HS-5 (cell line): Measurements from ENCODE around the gene ADCY10.
"Not testable (repeated sequence)": the region's sequence is repeated elsewhere in the genome, so short reads cannot be mapped to it uniquely, and the experiment has no call there.

Experiments used
- DNase-seq: peaks from one replicate; pipeline ENCODE4 v3.0.0-alpha.2; 2012; ENCODE audit warnings: low read depth

ADCY10 gene

GRCh38 chr1:167854184-167854583 lies 59.8 kb downstream of the ADCY10 start:
- DNase-seq: no peak

GRCh38 chr1:167849666-167850065 lies 64.3 kb downstream of the ADCY10 start:
- no peak for DNase-seq

GRCh38 chr1:167842872-167843271 lies 71.1 kb downstream of the ADCY10 start:
- DNase-seq: no peak

- DNase-seq: no peak
Measured at GRCh38 chr1:167841530-167841929, 72.4 kb downstream of the ADCY10 start.

- DNase-seq: no peak
Measured at GRCh38 chr1:167839009-167839408, 74.9 kb downstream of the ADCY10 start.

- no peak for DNase-seq
Measured at GRCh38 chr1:167837326-167837725, 76.6 kb downstream of the ADCY10 start.

- DNase-seq: no peak
Measured at GRCh38 chr1:167836197-167836596, 77.7 kb downstream of the ADCY10 start.

GRCh38 chr1:167833904-167834303 lies 80.0 kb downstream of the ADCY10 start:
- DNase-seq: no peak

GRCh38 chr1:167832693-167833092 lies 81.2 kb downstream of the ADCY10 start:
- DNase-seq: no peak

GRCh38 chr1:167830668-167831067 lies 83.3 kb downstream of the ADCY10 start:
- DNase-seq: not testable (repeated sequence)

GRCh38 chr1:167829868-167830267 lies 84.1 kb downstream of the ADCY10 start:
- no peak for DNase-seq

- DNase-seq: no peak
Measured at GRCh38 chr1:167826127-167826526, 87.8 kb downstream of the ADCY10 start.

- no peak for DNase-seq
Measured at GRCh38 chr1:167825419-167826079, 88.4 kb downstream of the ADCY10 start.

- DNase-seq: no peak
Measured at GRCh38 chr1:167824163-167824794, 89.7 kb downstream of the ADCY10 start.

GRCh38 chr1:167821969-167822685 lies 91.8 kb downstream of the ADCY10 start:
- no peak for DNase-seq

GRCh38 chr1:167821356-167821685 lies 92.6 kb downstream of the ADCY10 start:
- no peak for DNase-seq

- no peak for DNase-seq
Measured at GRCh38 chr1:167820684-167821355, 93.1 kb downstream of the ADCY10 start.

GRCh38 chr1:167819849-167820683 lies 93.9 kb downstream of the ADCY10 start:
- DNase-seq: peak; percentile 88

- no peak for DNase-seq
Measured at GRCh38 chr1:167815650-167816049, 98.3 kb downstream of the ADCY10 start.

- no peak for DNase-seq
Measured at GRCh38 chr1:167812972-167813371, 101.0 kb downstream of the ADCY10 start.

GRCh38 chr1:167808690-167809089 lies 105.2 kb downstream of the ADCY10 start:
- DNase-seq: no peak

GRCh38 chr1:167808104-167808503 lies 105.8 kb downstream of the ADCY10 start:
- DNase-seq: no peak
